Measurements from ENCODE around the gene SUFU. TPM values are rescaled to one million over a fixed set of nuclear protein-coding genes. Genes with fewer than 3 reads are reported as not detected.

Gene SUFU
- 0.72 and 1.3 TPM in 2 replicates for total RNA-seq

DNA sequence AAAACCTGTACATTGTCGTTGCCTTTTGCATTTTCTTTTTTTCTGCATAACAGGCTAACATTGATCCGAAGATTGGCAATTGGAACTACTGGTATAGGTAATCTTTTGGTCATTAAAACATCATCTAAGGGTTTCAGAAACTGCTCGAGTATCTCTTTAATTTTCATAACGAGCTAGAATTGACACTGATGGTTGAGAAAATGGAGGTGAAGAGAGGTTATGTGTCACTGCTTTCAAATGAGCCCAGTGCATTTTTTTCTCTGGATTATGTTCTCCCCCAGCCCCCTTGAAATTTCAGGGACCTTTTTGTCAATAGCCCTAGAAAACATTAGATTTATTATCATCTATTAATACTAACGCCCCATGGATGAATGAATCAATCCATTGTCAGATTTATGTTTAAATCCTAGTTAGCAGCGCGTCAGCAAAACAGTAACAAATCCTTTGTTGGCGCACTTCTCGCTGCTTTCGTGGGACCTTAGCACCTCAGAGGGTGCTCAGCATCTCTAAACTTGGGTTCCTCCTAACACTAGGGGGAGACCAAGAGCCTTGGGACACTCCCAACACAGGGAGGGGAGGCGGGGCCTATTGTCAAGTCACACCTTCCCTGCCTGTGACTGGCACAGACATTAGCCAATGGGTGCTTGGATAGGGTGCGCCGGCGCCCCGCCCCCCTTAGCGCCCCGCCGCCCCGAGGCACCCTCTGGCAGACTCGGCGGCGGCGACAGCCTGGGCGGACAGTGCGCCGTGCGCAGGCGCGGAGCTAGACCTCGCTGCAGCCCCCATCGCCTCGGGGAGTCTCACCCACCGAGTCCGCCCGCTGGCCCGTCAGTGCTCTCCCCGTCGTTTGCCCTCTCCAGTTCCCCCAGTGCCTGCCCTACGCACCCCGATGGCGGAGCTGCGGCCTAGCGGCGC lies at the start of gene SUFU:
SUFU (plus strand) TSS at position 709 of the 915 bp plus-strand sequence; CDS start at position 890, 181 bp downstream.

DNA sequence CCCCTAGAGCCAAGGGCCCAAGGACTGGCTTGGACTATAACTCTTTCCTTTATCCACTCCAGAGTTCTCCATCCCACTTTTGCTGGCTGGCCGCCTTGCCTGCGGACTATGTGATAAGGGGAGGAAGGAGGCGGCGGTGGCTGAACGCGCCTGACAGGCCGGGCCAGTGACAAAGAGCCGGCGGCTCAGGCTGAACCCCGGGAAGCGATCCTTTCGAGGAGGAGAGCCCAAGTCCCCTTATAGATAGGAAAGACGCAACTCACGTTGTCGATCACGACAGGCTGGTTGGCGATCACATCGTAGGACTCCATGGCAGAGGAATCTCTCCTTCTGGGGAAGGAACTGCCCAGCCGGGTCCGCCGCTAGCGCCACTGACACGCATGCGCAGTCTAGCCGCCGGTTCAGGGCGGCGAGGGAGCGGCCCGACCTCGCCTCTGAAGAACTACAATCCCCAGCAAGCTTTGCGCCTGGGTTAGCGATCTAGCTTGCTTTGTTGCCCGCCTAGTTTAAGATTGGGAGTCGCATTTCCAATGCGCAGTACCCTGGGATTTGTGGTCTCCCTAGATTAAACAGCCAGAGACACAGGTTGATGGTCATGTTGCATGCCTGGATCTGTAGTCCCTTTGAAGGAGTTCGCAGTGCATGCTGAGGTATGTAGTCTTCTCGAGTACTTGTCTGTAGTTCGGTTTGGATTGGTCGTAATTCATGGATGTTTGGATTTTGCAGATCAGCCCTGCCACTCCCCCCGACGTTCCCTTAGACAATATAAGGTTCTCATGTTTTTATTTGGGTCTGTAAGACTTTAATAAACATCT lies 1.2 kb upstream of the SUFU start, which contains the start of gene ACTR1A:
ACTR1A (minus strand) TSS at position 376 of the 815 bp plus-strand sequence; CDS start at position 311, 65 bp downstream.

GRCh38 chr10:102644066-102644645 lies 140.4 kb downstream of the SUFU start, which contains the start of gene TRIM8:
Gene TRIM8, plus strand, starts transcription at chr10:102644479. Its CDS starts 139 bp downstream, at chr10:102644618.

Other genes with a start within 250 kb of the SUFU start
- gene NFKB2, start 108.3 kb upstream of the SUFU start, total RNA-seq, result 5.3 and 42.4 TPM in 2 replicates
- gene PSD, start 85.2 kb upstream of the SUFU start, total RNA-seq, result 0.43 and 4.6 TPM in 2 replicates
- 8.4 and 9.8 TPM in 2 replicates for gene FBXL15, start 83.1 kb upstream of the SUFU start, total RNA-seq
- gene CUEDC2, start 71.4 kb upstream of the SUFU start, total RNA-seq, result 39.2 and 53.5 TPM in 2 replicates
- gene C10orf95, start 52.4 kb upstream of the SUFU start, total RNA-seq, result 3.1 and 5.1 TPM in 2 replicates
- 56.5 and 76.9 TPM in 2 replicates for gene ACTR1A, start 1.3 kb upstream of the SUFU start, total RNA-seq
- 37.6 and 46.7 TPM in 2 replicates for gene TRIM8, start 140.5 kb downstream of the SUFU start, total RNA-seq
- gene ARL3, start 210.4 kb downstream of the SUFU start, total RNA-seq, result 3.8 and 4.6 TPM in 2 replicates
- 1.9 and 3.4 TPM in 2 replicates for gene SFXN2, start 210.7 kb downstream of the SUFU start, total RNA-seq
- gene WBP1L, start 240.0 kb downstream of the SUFU start, total RNA-seq, result 34.0 and 43.9 TPM in 2 replicates